DND-41 (cell line): ENCODE data around the gene DCLK2.

ENCODE experiments used
- CTCF ChIP-seq: IDR thresholded peaks from 2 replicates; pipeline ENCODE4 v1.5.1; 2012; ENCODE audit warnings: borderline replicate concordance, low read length, moderate library complexity, mild to moderate bottlenecking; ENCODE audit not compliant: poor library complexity, severe bottlenecking; ENCODE audit errors: extremely low read depth
- EZH2 ChIP-seq: IDR thresholded peaks from 3 replicates; pipeline ENCODE4 v1.6.1; 2012; ENCODE audit warnings: borderline replicate concordance, low read depth, mild to moderate bottlenecking, moderate library complexity, low read length, inconsistent platforms; ENCODE audit not compliant: severe bottlenecking

GRCh38 chr4:150069353-150069752 is 8.9 kb upstream of the DCLK2 start:
- no peak for TF ChIP-seq CTCF
- no peak for TF ChIP-seq EZH2
